Measurements from ENCODE around the gene ARHGEF28. TPM values are rescaled to one million over a fixed set of nuclear protein-coding genes. Genes with fewer than 3 reads are reported as not detected.
A peak's percentile ranks its signal among the peaks of the same experiment; 100 is the strongest.

The ARHGEF28 gene
- polyA plus RNA-seq, 1 experiment = 8.8 TPM

DNA sequence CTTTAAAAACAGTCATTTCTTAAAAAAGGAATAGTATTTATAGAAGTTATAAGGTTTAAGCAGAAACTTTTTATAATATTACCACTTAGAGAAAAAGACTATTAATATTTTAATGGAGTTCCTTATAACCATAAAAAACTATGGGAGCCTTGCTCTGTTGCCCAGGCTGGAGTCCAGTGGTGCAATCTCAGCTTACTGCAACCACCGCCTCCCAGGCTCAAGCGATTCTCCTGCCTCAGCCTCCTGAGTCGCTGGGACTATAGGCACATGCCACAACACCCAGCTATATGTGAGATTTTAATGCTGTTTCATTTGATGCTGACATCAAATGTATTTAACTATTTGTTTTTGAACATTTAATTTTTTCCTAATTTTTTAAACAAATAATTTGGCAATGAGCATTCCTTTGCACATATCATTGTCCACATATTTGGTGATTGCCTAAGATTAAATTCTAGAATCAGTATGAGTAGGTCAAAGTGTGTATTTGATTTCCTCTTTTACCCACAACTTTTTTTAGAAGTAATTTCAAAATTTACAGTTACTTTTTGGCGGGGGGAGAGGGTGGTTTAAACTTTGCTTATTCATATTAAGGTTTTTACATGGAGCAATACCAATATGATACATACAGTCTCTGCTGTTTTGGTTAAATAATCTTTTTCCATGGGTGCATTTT lies 235.5 kb downstream of the ARHGEF28 start:
- DNase-seq (ENCODE audit: low read depth, low spot score) = no peak
- no peaks in the 10 kb centered on the region for H3K27me3 ChIP-seq (ENCODE audit: control insufficient read depth, insufficient read depth, low read length)
- no peak overlapping the region for H3K4me3 ChIP-seq (ENCODE audit: low read depth, low read length)
- CTCF ChIA-PET = no interaction called here
- TF ChIP-seq, protein P1, sequence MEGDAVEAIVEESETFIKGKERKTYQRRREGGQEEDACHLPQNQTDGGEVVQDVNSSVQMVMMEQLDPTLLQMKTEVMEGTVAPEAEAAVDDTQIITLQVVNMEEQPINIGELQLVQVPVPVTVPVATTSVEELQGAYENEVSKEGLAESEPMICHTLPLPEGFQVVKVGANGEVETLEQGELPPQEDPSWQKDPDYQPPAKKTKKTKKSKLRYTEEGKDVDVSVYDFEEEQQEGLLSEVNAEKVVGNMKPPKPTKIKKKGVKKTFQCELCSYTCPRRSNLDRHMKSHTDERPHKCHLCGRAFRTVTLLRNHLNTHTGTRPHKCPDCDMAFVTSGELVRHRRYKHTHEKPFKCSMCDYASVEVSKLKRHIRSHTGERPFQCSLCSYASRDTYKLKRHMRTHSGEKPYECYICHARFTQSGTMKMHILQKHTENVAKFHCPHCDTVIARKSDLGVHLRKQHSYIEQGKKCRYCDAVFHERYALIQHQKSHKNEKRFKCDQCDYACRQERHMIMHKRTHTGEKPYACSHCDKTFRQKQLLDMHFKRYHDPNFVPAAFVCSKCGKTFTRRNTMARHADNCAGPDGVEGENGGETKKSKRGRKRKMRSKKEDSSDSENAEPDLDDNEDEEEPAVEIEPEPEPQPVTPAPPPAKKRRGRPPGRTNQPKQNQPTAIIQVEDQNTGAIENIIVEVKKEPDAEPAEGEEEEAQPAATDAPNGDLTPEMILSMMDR (IDR thresholded peaks at IDR 0.05; ENCODE audit: low read depth, low read length) = no peak
- no peak overlapping the region for H3K27ac ChIP-seq (ENCODE audit: low read depth, low read length)
- no peaks in the 10 kb centered on the region for H3K9me3 ChIP-seq (ENCODE audit: control insufficient read depth, insufficient read depth, low read length)
- POLR2A ChIA-PET = no interaction called here

DNA sequence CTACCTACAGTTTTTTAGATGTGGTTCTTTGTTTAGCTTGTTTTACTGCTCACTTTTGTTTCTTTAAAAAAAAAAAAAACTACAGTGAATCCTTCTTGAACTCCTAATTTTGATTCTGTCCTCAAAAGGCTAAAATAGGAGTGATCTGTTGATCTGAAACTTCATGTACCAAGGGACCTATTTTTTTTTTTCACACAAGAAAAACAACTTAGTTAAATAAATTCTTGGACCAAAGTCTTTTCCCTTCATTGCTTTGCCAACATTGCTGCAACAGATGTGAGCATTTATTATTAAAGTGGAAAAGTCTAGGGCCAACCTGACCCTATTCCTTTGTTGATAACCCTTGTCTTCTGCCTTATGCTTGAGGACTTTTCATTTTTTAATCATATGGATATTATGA lies 236.8 kb downstream of the ARHGEF28 start:
- no peak for DNase-seq (ENCODE audit: low read depth, low spot score)
- H3K27ac ChIP-seq (ENCODE audit: low read depth, low read length) = no peak overlapping the region
- no peak overlapping the region for H3K4me3 ChIP-seq (ENCODE audit: low read depth, low read length)
- no peaks in the 10 kb centered on the region for H3K9me3 ChIP-seq (ENCODE audit: control insufficient read depth, insufficient read depth, low read length)
- TF ChIP-seq, protein P1 (IDR thresholded peaks at IDR 0.05; ENCODE audit: low read depth, low read length) = no peak
- ChIA-PET POLR2A (no interaction called here), CTCF (interaction anchor here (0.6 to 1.0 kb wide), 2 partner anchors 778 to 786 kb away, joined by 3 read pairs; partner anchors contain the start of gene ENC1)
- H3K27me3 ChIP-seq (ENCODE audit: control insufficient read depth, insufficient read depth, low read length) = no peaks in the 10 kb centered on the region

DNA sequence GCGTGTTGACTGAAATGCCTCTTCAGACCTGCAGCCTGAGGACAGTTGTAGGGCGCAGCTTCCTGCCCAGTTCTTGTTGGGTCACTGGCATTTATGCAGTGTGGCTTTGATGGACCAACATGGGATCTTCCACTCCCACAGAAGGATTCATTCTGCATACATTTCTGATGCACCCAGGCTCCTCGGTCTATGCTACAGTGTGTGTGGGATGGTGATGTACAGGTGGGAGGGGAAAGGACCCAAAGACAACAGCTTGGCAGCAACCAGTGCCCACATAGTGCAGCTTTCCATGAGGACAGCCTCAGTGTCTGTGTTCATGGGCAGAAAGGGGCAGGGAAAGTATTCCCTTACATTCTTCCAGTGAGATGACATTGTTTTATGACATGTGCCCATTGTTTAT lies 237.9 kb downstream of the ARHGEF28 start:
- Histone ChIP-seq H3K4me3 (ENCODE audit: low read depth, low read length) (no peak overlapping the region), H3K27me3 (ENCODE audit: control insufficient read depth, insufficient read depth, low read length) (no peaks in the 10 kb centered on the region), H3K9me3 (ENCODE audit: control insufficient read depth, insufficient read depth, low read length) (no peaks in the 10 kb centered on the region), H3K27ac (ENCODE audit: low read depth, low read length) (no peak overlapping the region)
- TF ChIP-seq, protein P1 (IDR thresholded peaks at IDR 0.05; ENCODE audit: low read depth, low read length) = no peak
- no peak for DNase-seq (ENCODE audit: low read depth, low spot score)
- POLR2A ChIA-PET = no interaction called here
- CTCF ChIA-PET = no interaction called here

DNA sequence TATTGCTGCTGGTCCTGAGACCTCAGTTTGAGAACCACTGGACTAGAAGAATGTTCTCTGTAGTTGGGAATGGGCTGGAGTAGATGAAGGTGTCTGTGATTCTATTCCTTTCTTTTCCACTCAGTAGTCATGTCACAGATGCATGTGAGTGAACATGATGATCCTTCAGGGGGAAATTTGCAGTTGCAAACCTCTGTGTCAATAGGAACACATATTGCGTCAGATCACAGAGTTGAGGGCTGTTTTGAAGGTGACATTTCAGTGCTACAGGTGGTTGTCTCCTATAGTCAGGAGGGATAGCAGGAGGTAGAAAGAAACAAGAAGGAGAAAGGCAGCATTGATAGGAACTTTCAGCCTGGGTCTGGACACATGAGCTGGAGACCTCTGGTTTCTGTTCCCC lies 239.3 kb downstream of the ARHGEF28 start:
- H3K4me3 ChIP-seq (ENCODE audit: low read depth, low read length) = no peak overlapping the region
- H3K27me3 ChIP-seq (ENCODE audit: control insufficient read depth, insufficient read depth, low read length) = no peaks in the 10 kb centered on the region
- DNase-seq (ENCODE audit: low read depth, low spot score) = no peak
- ChIA-PET CTCF (no interaction called here), POLR2A (no interaction called here)
- H3K27ac ChIP-seq (ENCODE audit: low read depth, low read length) = no peak overlapping the region
- TF ChIP-seq, protein P1 (IDR thresholded peaks at IDR 0.05; ENCODE audit: low read depth, low read length) = no peak
- no peaks in the 10 kb centered on the region for H3K9me3 ChIP-seq (ENCODE audit: control insufficient read depth, insufficient read depth, low read length)

DNA sequence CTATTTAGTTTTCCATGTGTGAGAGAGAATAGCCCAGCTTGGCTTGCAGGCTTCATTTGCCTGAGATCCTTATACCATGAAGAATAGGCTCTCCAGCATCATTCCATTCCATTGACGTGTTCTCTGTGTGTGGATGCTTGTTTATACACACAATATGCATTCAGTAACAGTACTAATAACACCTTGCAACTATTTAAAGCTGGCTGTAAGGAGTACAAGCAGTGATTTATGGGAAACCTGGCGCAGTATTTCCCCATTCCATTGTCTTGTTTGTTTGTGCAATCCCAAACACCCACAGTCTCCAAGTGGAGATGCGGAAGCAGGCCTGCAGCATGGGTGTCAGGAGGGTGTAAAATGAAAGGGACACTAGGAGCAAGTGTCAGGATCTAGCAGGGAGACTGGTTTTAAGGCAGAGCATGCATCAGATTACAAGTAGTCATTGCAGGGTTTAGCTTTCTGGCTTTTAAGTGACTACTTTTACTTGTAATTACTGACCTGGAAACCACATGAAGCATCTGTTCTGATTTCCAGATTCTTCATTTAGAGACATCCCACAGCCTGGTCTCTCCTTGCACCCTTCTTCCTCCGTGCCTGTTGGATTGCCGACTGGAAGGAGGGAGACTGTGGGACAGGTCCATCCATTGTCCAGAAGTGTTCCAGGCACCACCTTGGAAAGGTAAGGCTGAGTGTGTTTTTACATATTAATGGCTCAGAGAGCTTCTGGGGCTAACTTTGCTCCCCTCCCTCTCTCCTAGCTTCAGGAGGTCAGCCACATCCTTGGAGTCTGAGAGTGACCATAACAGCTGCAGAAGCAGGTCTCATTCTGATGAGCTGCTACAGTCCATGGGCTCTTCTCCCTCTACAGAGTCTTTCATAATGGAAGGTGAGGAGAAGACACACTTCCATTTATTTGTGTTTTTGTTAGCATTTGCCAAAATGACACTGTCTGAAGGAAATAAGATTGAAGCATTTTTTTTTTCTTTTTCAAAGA lies 241.6 kb downstream of the ARHGEF28 start:
- CTCF ChIA-PET = no interaction called here
- POLR2A ChIA-PET = interaction anchor here (0.5 kb wide), 1 partner anchor 276 kb away, joined by 4 read pairs; no protein-coding TSS in a partner anchor
- no peak overlapping the region for H3K4me3 ChIP-seq (ENCODE audit: low read depth, low read length)
- H3K27ac ChIP-seq (ENCODE audit: low read depth, low read length) = no peak overlapping the region
- peak; percentile 39 for DNase-seq (ENCODE audit: low read depth, low spot score)
- H3K9me3 ChIP-seq (ENCODE audit: control insufficient read depth, insufficient read depth, low read length) = no peaks in the 10 kb centered on the region
- no peaks in the 10 kb centered on the region for H3K27me3 ChIP-seq (ENCODE audit: control insufficient read depth, insufficient read depth, low read length)
- TF ChIP-seq, protein P1 (IDR thresholded peaks at IDR 0.05; ENCODE audit: low read depth, low read length) = no peak

Data from AG04450 (cell line).